Fibroblast of skin of left quadriceps (primary cell): Measurements from ENCODE around the gene REG3A.

Source experiments
- DNase-seq, 2 experiments: peaks; one replicate each; pipeline ENCODE4 v3.0.0-alpha.2; 2013; ENCODE audit warnings: low read depth in 2 of 2

REG3A gene

DNA sequence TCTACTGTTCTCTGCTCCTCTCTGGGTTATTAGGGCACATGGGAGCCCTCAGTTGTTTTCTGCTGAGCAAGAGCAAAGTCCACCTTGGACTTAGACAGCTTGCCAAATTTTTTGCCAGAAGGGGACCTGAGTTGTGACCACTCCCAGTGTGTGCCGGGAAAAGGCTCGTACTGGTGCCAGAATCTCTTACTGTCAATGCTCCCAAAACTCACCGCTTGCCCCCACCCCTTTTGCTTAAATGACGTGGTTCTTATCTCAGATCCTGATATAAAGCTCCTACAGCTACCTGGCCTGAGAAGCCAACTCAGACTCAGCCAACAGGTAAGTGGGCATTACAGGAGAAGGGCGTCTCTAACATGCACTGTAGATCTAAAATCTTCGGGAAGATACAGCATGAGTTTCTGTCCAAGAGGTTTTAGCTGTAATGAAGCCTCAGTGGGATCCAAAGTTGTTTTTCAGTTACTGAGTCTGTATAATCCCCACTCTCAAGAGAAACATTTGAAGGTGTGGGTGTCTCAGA is 39.3 kb downstream of the REG3A start, which contains the start of gene REG1A:
Gene REG1A, plus strand, starts transcription at position 295 of the 520 bp plus-strand sequence. CDS start 374 bp downstream, outside the sequence.
- no peak for DNase-seq

- no peak for DNase-seq
Measured at GRCh38 chr2:79116997-79117928, 42.3 kb downstream of the REG3A start.

DNA sequence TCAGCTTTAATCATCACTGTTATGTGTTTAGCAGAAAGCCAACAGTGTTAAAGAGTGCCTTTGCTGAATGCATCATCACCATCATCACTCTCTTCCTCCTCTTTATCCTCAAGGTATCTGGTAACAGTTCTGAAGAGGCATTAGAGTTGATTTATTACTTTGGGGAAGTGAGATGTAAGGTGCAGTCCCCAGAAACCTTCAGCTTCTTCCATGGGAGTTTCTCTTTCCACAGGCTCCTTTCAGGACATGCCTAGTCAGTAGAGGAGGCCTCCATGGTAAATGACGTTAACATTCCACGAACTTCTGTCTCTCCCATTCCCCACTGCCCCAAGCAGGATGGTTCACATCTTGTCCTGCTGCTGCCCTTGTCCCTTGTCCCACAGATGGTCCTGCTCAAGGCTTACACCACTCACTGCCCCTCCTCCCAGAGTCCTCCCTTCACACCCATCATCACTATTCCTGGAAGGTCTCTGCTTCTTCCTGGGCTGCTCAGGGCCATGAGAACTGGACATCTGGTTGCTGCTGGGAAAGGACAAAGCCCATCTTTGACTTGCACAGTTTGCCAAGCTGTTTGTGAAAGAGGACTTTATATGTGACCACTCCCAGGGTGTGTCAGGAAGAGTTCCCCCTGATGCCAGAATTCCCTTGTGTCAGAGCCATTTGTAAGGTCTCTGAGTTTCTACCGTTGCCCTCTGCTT is 44.6 kb downstream of the REG3A start:
- DNase-seq = no peak

DNA sequence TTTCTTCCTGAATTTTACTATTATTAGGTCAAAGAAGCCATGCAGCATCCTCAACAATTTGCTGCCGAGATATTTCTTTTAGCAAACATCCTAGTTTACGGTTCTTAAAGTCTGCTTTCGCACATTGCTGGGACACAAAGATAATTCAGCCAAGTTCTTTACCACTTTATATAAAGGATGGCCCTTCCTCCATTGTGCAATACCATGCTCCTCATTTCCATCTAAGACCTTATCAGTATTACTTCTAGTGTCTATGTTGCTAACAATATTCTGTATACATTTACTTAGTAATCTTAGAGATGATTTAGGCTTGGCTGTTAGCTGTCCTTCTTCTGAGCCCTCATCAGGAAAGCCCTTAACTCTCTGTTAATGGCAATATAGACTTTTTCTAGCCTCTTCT is 47.3 kb downstream of the REG3A start:
- no peak for DNase-seq
